ENCODE results near the gene PLXDC1.

The PLXDC1 gene

DNA sequence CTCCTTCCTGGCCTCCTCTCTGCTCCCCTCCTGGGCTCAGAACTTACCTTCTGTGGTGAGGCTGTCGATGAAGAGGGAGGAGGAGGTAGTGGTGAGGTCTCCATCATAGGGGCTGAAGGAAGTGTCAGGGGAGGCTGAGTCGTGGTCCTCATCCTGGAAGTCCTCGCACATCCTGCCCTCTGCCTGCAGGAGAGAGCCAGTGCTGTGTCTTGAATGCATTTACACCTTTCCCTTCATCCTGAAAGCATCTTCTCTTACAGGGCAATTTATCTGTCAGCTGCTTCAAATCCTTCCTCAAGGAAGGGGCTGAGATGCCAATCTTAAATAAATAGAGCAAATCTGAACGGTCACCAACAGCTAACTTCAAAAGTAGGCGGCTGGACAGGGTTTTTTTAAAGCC lies 73.6 kb downstream of the PLXDC1 start:
- H3K4me3 ChIP-seq (ENCODE audit: control insufficient read depth, low read depth, low read length), result no peak overlapping the region
- TF ChIP-seq, protein P1, sequence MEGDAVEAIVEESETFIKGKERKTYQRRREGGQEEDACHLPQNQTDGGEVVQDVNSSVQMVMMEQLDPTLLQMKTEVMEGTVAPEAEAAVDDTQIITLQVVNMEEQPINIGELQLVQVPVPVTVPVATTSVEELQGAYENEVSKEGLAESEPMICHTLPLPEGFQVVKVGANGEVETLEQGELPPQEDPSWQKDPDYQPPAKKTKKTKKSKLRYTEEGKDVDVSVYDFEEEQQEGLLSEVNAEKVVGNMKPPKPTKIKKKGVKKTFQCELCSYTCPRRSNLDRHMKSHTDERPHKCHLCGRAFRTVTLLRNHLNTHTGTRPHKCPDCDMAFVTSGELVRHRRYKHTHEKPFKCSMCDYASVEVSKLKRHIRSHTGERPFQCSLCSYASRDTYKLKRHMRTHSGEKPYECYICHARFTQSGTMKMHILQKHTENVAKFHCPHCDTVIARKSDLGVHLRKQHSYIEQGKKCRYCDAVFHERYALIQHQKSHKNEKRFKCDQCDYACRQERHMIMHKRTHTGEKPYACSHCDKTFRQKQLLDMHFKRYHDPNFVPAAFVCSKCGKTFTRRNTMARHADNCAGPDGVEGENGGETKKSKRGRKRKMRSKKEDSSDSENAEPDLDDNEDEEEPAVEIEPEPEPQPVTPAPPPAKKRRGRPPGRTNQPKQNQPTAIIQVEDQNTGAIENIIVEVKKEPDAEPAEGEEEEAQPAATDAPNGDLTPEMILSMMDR (IDR thresholded peaks at IDR 0.05; ENCODE audit: control insufficient read depth, insufficient read depth, low read depth, low read length, missing control alignments), result peak; percentile 16
- no peak for DNase-seq (ENCODE audit: low read depth)

DNA sequence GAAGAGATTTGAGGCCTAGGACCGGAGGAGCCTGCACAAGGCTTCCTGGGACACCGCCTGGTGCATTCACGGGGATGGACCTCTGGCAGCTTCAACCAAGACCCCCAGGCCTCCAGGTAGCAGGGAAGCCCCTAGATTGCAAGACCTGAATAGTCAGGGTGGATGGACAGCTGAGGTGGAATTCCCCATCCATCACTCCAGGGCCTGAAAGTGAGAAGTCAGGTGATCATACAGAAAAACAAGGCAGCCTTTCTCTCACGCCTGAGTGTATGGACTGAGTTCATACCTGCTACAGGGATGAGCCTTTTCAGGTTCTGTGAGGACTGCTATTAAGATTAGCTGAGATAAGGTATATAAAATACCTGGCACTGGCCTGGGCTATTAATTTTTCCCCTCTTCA lies 74.2 kb downstream of the PLXDC1 start:
- no peak overlapping the region for H3K4me3 ChIP-seq (ENCODE audit: control insufficient read depth, low read depth, low read length)
- TF ChIP-seq, protein P1 (IDR thresholded peaks at IDR 0.05; ENCODE audit: control insufficient read depth, insufficient read depth, low read depth, low read length, missing control alignments), result no peak
- DNase-seq (ENCODE audit: low read depth), result no peak

DNA sequence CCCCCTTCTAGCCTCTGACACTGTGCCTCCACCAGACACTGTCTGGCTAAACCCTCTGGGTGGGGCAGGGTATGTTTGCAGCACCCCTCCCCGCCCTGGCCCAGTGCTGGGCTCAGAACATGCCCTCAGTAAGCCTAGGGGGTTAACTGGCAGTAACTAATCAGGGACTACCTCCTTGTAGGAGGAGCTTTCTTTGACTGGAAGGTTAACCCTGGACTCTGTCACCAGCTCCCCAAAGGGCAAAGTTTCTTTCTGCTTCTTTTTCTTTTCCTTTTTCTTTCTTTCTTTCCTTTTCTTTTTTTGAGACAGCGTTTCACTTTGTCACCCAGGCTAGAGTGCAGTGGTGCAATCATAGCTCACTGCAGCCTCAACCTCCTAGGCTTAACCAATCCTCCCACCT lies 76.8 kb downstream of the PLXDC1 start:
- TF ChIP-seq, protein P1 (IDR thresholded peaks at IDR 0.05; ENCODE audit: control insufficient read depth, insufficient read depth, low read depth, low read length, missing control alignments), result no peak
- no peak for DNase-seq (ENCODE audit: low read depth)
- H3K4me3 ChIP-seq (ENCODE audit: control insufficient read depth, low read depth, low read length), result no peak overlapping the region

DNA sequence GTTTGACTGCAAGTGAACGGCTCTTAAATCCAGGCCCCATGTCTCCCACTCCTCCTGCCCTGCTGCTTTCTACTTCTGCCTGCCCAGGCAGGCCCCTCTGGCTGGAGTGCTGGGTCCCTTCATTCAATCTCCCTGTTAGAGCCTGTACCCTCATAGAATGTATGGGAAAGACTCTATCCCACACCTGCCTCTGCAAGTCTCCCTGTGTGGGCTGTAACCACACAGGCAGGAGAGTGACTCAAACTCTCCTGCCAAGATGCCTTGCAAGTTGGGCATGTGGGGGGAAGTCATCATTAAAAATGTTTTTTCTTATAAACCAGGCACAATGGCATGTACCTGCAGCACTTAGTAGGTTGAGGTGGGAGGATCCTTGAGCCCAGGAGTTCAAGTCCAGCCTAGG lies 77.5 kb downstream of the PLXDC1 start:
- TF ChIP-seq, protein P1 (IDR thresholded peaks at IDR 0.05; ENCODE audit: control insufficient read depth, insufficient read depth, low read depth, low read length, missing control alignments), result no peak
- DNase-seq (ENCODE audit: low read depth), result no peak
- H3K4me3 ChIP-seq (ENCODE audit: control insufficient read depth, low read depth, low read length), result no peak overlapping the region

DNA sequence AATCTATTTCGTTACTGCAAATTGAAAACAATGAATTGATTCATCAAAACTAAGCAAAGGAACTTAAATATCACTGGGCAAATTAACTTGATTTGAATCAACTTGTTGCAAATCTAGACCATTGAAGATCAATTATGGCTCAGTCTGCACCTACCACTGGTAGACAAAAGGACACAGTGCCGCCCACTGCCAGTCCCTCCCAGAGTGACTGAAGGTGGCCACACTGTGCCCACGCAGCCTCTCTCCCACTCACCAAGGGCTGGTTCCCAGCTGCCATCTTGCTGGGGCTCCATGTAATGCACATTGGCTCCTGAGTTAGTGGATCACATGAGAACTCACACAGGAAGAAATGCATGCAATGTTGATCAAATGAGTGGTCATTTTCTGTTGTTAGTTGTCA lies 78.1 kb downstream of the PLXDC1 start:
- DNase-seq (ENCODE audit: low read depth), result no peak
- H3K4me3 ChIP-seq (ENCODE audit: control insufficient read depth, low read depth, low read length), result no peak overlapping the region
- TF ChIP-seq, protein P1 (IDR thresholded peaks at IDR 0.05; ENCODE audit: control insufficient read depth, insufficient read depth, low read depth, low read length, missing control alignments), result no peak

DNA sequence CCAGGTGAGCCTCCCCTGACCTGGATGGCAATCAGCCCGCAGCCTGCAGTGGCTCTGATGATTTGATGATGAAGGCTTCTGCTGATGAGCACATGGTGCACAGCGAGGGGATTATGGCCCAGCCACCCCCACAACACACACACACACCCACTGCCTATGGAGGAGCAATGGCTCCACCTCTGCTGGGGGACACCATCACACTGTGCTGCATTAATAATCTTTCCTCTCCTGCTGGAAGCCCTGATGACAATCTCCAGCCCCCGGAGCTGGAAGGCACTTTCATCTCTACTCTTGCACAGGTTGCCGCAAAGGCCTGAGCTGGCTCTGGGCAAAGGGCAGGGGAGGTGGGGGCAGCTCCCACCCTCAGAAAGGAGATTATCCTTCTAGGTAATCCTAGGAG lies 79.9 kb downstream of the PLXDC1 start:
- H3K4me3 ChIP-seq (ENCODE audit: control insufficient read depth, low read depth, low read length), result no peak overlapping the region
- TF ChIP-seq, protein P1 (IDR thresholded peaks at IDR 0.05; ENCODE audit: control insufficient read depth, insufficient read depth, low read depth, low read length, missing control alignments), result no peak
- no peak for DNase-seq (ENCODE audit: low read depth)
